Liver (tissue), 2 donors: ENCODE measurements around the gene ZBTB49.

ENCODE experiments used
- TF ChIP-seq, protein P1 (sequence below): fragments of 150-350 bp; IDR thresholded peaks from 2 replicates; pipeline ENCODE4 v1.5.1; 2017; ENCODE audit warnings: improper control_type of control experiment, low read depth, low read length; ENCODE audit not compliant: missing input control
- TF ChIP-seq, protein P2 (sequence below): IDR thresholded peaks from 2 replicates; pipeline ENCODE4 v1.6.1; 2016; ENCODE audit warnings: antibody characterized with exemption, mild to moderate bottlenecking
- donor health status: healthy.

DNA sequence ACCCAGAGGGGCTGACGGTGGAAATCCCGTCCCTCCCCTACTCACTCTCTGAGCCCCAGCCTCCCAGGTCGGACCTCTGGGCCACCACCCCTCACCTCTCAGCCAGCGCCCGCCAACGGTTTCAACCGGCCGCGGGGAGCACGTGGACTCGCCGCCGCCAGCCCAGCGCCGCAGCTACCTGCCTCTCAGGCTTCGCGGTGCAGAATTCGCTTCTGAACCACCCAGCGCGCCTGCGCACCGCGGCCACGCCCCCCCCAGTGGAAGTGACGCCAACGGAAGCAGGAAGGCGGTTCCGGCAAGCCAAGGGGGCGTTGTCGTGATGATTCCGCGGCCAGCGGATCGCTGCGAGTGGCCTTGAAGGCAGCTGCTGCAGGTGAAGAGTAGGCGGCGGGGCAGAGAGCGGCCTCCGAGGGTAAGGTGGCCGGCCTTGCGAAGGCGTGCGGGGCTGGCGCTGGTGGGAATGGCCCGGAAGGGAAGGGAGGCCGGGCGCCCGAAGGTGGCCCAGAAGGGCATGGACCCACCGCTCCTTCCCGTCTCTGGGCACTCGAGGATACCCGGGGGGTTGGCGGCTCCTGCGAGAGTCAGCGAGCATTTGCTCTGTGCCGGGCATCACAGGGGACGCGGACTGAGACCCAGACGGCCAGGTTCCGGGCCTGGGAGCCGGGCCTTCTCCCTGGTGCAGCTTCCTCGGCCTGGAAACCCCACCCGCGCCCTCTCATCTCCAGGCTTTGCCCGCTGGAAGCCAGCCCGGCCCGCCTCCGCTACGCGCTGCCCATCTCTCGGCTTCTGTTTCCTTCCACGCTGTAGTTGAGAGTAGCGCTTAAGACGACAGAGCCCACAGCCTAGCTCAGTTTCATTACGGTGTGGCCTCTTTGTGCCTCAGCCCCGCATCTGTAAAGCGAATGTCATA lies at the start of gene ZBTB49, which contains the start of gene LYAR:
- TF ChIP-seq, protein P1, sequence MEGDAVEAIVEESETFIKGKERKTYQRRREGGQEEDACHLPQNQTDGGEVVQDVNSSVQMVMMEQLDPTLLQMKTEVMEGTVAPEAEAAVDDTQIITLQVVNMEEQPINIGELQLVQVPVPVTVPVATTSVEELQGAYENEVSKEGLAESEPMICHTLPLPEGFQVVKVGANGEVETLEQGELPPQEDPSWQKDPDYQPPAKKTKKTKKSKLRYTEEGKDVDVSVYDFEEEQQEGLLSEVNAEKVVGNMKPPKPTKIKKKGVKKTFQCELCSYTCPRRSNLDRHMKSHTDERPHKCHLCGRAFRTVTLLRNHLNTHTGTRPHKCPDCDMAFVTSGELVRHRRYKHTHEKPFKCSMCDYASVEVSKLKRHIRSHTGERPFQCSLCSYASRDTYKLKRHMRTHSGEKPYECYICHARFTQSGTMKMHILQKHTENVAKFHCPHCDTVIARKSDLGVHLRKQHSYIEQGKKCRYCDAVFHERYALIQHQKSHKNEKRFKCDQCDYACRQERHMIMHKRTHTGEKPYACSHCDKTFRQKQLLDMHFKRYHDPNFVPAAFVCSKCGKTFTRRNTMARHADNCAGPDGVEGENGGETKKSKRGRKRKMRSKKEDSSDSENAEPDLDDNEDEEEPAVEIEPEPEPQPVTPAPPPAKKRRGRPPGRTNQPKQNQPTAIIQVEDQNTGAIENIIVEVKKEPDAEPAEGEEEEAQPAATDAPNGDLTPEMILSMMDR, result no peak
- TF ChIP-seq, protein P2, sequence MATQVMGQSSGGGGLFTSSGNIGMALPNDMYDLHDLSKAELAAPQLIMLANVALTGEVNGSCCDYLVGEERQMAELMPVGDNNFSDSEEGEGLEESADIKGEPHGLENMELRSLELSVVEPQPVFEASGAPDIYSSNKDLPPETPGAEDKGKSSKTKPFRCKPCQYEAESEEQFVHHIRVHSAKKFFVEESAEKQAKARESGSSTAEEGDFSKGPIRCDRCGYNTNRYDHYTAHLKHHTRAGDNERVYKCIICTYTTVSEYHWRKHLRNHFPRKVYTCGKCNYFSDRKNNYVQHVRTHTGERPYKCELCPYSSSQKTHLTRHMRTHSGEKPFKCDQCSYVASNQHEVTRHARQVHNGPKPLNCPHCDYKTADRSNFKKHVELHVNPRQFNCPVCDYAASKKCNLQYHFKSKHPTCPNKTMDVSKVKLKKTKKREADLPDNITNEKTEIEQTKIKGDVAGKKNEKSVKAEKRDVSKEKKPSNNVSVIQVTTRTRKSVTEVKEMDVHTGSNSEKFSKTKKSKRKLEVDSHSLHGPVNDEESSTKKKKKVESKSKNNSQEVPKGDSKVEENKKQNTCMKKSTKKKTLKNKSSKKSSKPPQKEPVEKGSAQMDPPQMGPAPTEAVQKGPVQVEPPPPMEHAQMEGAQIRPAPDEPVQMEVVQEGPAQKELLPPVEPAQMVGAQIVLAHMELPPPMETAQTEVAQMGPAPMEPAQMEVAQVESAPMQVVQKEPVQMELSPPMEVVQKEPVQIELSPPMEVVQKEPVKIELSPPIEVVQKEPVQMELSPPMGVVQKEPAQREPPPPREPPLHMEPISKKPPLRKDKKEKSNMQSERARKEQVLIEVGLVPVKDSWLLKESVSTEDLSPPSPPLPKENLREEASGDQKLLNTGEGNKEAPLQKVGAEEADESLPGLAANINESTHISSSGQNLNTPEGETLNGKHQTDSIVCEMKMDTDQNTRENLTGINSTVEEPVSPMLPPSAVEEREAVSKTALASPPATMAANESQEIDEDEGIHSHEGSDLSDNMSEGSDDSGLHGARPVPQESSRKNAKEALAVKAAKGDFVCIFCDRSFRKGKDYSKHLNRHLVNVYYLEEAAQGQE, result no peak
